ENCODE measurements around the gene FANCD2OS. TPM values are rescaled to one million over a fixed set of nuclear protein-coding genes. Genes with fewer than 3 reads are reported as not detected.
A peak's percentile ranks its signal among the peaks of the same experiment; 100 is the strongest.
"Not testable (repeated sequence)": the region's sequence is repeated elsewhere in the genome, so short reads cannot be mapped to it uniquely, and the experiment has no call there.

Gene FANCD2OS
- total and polyA plus RNA-seq, 9 donors: 0.16 to 1.1 TPM; not detected in 7

DNA sequence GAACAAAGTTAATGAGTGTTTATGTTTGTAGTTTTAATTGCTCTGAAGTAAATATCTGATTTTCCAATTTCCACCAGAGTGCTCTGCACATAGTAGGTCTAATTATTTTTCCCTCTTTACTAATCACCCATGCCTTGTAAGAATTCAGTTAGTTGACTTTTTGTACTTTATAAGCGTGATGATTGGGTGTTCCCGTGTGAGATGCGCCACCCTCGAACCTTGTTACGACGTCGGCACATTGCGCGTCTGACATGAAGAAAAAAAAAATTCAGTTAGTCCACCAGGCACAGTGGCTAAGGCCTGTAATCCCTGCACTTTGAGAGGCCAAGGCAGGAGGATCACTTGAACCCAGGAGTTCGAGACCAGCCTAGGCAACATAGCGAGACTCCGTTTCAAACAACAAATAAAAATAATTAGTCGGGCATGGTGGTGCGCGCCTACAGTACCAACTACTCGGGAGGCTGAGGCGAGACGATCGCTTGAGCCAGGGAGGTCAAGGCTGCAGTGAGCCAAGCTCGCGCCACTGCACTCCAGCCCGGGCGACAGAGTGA, 33.0 kb upstream of the FANCD2OS start:
- peak; percentile 15 for DNase-seq
- Histone ChIP-seq H3K9me3 (replicated peaks; ENCODE audit: control insufficient read depth, low read depth, low read length) (no peaks in the 10 kb centered on the region), H3K27me3 (ENCODE audit: control insufficient read depth, insufficient read depth, low read length) (no peaks in the 10 kb centered on the region), H3K27ac (ENCODE audit: low read length) (peak overlapping the region; percentile 71), H3K4me1 (ENCODE audit: control insufficient read depth, insufficient read depth, low read length) (peaks cover 14% of the 10 kb centered on the region), H3K4me3 (ENCODE audit: low read length) (peak overlapping the region; percentile 82), H3K36me3 (ENCODE audit: control insufficient read depth, insufficient read depth, low read length) (peaks cover 9% of the 10 kb centered on the region)
- WGBS (ENCODE audit: insufficient coverage): 85% methylated on average over 14 of the region's 23 CpGs

DNA sequence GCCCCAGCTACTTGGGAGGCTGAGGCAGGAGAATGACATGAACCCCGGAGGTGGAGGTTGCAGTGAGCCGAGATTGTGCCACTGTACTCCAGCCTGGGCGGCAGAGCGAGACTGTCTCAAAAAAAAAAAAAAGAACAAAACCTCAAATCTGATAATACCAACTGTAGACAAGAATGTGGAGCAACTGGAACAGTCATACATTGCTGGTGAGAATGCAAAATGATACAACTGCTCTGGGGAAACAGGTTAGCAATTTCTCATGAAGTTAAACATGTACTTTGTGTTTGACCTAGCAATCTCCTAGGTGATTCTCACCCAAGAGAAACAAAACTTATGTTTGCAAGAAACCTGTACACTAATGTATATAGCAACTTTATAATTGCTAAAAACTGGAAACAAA, 29.1 kb upstream of the FANCD2OS start:
- no peaks in the 10 kb centered on the region for H3K9me3 ChIP-seq (replicated peaks; ENCODE audit: control insufficient read depth, low read depth, low read length)
- no peak overlapping the region for H3K27ac ChIP-seq (ENCODE audit: low read length)
- no peaks in the 10 kb centered on the region for H3K36me3 ChIP-seq (ENCODE audit: control insufficient read depth, insufficient read depth, low read length)
- no peaks in the 10 kb centered on the region for H3K27me3 ChIP-seq (ENCODE audit: control insufficient read depth, insufficient read depth, low read length)
- peaks cover 3% of the 10 kb centered on the region for H3K4me1 ChIP-seq (ENCODE audit: control insufficient read depth, insufficient read depth, low read length)
- no peak overlapping the region for H3K4me3 ChIP-seq (ENCODE audit: low read length)
- WGBS (ENCODE audit: insufficient coverage): 93% methylated on average over 2 of the region's 4 CpGs
- DNase-seq: no peak

DNA sequence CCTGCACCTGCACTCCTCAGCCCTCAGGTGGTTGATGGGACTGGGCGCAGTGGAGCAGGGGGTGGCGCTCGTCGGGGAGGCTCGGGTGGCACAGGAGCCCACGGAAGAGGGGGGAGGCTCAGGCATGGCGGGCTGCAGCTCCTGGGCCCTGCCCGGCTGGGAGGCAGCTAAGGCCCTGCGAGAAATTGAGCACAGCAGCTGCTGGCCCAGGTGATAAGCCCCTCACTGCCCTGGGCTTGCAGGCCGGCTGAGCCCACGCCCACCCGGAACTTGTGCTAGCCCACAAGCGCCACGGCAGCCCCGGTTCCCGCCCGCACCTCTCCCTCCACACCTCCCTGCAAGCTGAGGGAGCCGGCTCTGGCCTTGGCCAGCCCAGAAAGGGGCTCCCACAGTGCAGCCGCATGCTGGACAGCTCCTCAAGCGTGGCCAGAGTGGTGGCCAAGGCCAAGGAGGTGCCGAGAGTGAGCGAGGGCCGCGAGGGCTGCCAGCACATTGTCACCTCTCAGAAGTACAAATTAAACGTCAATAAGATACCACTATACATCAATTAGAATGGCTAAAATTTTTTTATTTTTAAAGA, 28.5 kb upstream of the FANCD2OS start:
- 91% methylated on average over 16 of the region's 25 CpGs for WGBS (ENCODE audit: insufficient coverage)
- peaks cover 3% of the 10 kb centered on the region for H3K4me1 ChIP-seq (ENCODE audit: control insufficient read depth, insufficient read depth, low read length)
- no peaks in the 10 kb centered on the region for H3K9me3 ChIP-seq (replicated peaks; ENCODE audit: control insufficient read depth, low read depth, low read length)
- H3K27me3 ChIP-seq (ENCODE audit: control insufficient read depth, insufficient read depth, low read length): no peaks in the 10 kb centered on the region
- H3K27ac ChIP-seq (ENCODE audit: low read length): no peak overlapping the region
- no peak for DNase-seq
- no peak overlapping the region for H3K4me3 ChIP-seq (ENCODE audit: low read length)
- no peaks in the 10 kb centered on the region for H3K36me3 ChIP-seq (ENCODE audit: control insufficient read depth, insufficient read depth, low read length)

- WGBS (ENCODE audit: insufficient coverage): 85% methylated on average over 6 of the region's 9 CpGs
- not testable (repeated sequence) for H3K27ac ChIP-seq (ENCODE audit: low read length); H3K4me1 ChIP-seq (ENCODE audit: control insufficient read depth, insufficient read depth, low read length); H3K9me3 ChIP-seq (replicated peaks; ENCODE audit: control insufficient read depth, low read depth, low read length); H3K27me3 ChIP-seq (ENCODE audit: control insufficient read depth, insufficient read depth, low read length); DNase-seq; H3K4me3 ChIP-seq (ENCODE audit: low read length); H3K36me3 ChIP-seq (ENCODE audit: control insufficient read depth, insufficient read depth, low read length)
Observed at GRCh38 chr3:10135872-10136271, 27.8 kb upstream of the FANCD2OS start.

DNA sequence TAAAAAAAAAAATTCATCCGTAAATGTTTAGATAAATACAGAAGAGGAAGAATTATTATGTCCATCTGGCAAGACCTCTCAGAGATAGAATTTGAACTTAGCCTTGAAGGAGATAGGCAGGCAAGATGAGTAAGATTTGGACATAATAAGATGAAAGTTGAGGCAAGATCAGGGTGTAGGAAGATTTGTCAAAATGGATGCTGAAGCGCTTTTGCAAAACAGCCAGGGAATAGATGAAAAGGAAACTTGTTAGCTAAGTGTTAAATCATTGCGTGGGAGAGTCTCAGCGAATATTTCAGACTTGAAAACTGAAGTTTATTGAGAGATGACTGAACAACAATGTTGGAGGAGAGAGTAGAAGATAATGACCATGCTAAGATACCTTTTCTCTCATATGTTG, 14.7 kb upstream of the FANCD2OS start:
- WGBS (ENCODE audit: insufficient coverage): 83% methylated on average over 1 of the region's 4 CpGs

GRCh38 chr3:10121064-10121463, 13.0 kb upstream of the FANCD2OS start:
- no peak for DNase-seq
- WGBS (ENCODE audit: insufficient coverage): 75% methylated on average over 2 of the region's 2 CpGs
- no peak overlapping the region for H3K27ac ChIP-seq (ENCODE audit: low read length)
- peaks cover 9% of the 10 kb centered on the region for H3K4me1 ChIP-seq (ENCODE audit: control insufficient read depth, insufficient read depth, low read length)
- H3K27me3 ChIP-seq (ENCODE audit: control insufficient read depth, insufficient read depth, low read length): no peaks in the 10 kb centered on the region
- peaks cover 29% of the 10 kb centered on the region for H3K36me3 ChIP-seq (ENCODE audit: control insufficient read depth, insufficient read depth, low read length)
- H3K4me3 ChIP-seq (ENCODE audit: low read length): no peak overlapping the region
- H3K9me3 ChIP-seq (replicated peaks; ENCODE audit: control insufficient read depth, low read depth, low read length): no peaks in the 10 kb centered on the region

More for the DNA sequence above, 14.7 kb upstream of the FANCD2OS start:
- Histone ChIP-seq H3K27ac (ENCODE audit: low read length) (no peak overlapping the region), H3K9me3 (replicated peaks; ENCODE audit: control insufficient read depth, low read depth, low read length) (no peaks in the 10 kb centered on the region), H3K4me3 (ENCODE audit: low read length) (no peak overlapping the region), H3K27me3 (ENCODE audit: control insufficient read depth, insufficient read depth, low read length) (no peaks in the 10 kb centered on the region), H3K36me3 (ENCODE audit: control insufficient read depth, insufficient read depth, low read length) (peaks cover 44% of the 10 kb centered on the region), H3K4me1 (ENCODE audit: control insufficient read depth, insufficient read depth, low read length) (no peaks in the 10 kb centered on the region)
- no peak for DNase-seq

DNA sequence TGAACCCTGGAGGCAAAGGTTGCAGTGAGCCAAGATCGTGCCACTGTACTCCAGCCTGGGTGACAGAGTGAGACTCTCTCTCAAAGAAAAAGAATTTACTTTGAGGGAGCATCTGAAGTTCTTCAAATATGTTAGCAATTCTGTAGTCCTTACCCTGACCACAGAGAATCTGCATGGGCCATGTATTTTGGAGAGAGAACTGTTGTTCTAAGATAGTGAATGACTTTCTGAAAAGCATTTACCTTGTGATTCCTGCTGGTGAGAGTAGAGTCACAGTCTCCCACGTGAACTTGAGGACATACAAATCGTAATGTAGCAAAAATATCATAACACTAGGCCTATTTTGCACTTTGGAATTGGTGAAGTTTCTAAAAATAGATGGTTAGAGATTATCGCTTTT, 11.3 kb upstream of the FANCD2OS start:
- Histone ChIP-seq H3K4me3 (ENCODE audit: low read length) (no peak overlapping the region), H3K27ac (ENCODE audit: low read length) (no peak overlapping the region), H3K27me3 (ENCODE audit: control insufficient read depth, insufficient read depth, low read length) (no peaks in the 10 kb centered on the region), H3K36me3 (ENCODE audit: control insufficient read depth, insufficient read depth, low read length) (peaks cover 15% of the 10 kb centered on the region), H3K9me3 (replicated peaks; ENCODE audit: control insufficient read depth, low read depth, low read length) (no peaks in the 10 kb centered on the region), H3K4me1 (ENCODE audit: control insufficient read depth, insufficient read depth, low read length) (peaks cover 9% of the 10 kb centered on the region)
- WGBS (ENCODE audit: insufficient coverage): no CpG with 5 or more reads among the region's 4 CpGs
- DNase-seq: no peak

DNA sequence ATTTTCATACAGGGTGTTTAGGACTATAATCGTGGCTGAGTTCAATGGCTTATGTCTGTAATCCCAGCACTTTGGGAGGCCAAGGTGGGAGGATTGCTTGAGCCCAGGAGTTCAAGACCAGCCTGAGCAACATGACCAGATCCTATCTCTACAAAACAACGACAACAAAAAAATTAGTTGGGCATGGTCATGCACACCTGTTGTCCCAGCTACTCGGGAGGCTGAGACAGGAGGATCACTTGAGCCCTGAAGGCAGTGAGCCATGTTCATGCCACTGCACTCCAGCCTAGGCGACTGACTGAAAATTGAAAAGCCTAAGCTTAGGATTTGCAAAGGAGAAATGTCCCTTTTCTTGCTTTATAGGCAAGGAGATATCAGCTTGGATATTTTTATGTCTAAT, 8.9 kb upstream of the FANCD2OS start:
- no peak overlapping the region for H3K4me3 ChIP-seq (ENCODE audit: low read length)
- H3K4me1 ChIP-seq (ENCODE audit: control insufficient read depth, insufficient read depth, low read length): peaks cover 9% of the 10 kb centered on the region
- H3K36me3 ChIP-seq (ENCODE audit: control insufficient read depth, insufficient read depth, low read length): peaks cover 13% of the 10 kb centered on the region
- no peak for DNase-seq
- no peaks in the 10 kb centered on the region for H3K27me3 ChIP-seq (ENCODE audit: control insufficient read depth, insufficient read depth, low read length)
- 89% methylated on average over 1 of the region's 4 CpGs for WGBS (ENCODE audit: insufficient coverage)
- no peaks in the 10 kb centered on the region for H3K9me3 ChIP-seq (replicated peaks; ENCODE audit: control insufficient read depth, low read depth, low read length)
- H3K27ac ChIP-seq (ENCODE audit: low read length): no peak overlapping the region

- H3K36me3 ChIP-seq (ENCODE audit: control insufficient read depth, insufficient read depth, low read length): peaks cover 13% of the 10 kb centered on the region
- no peak for DNase-seq
- peaks cover 9% of the 10 kb centered on the region for H3K4me1 ChIP-seq (ENCODE audit: control insufficient read depth, insufficient read depth, low read length)
- peak overlapping the region; percentile 95 for H3K4me3 ChIP-seq (ENCODE audit: low read length)
- no peaks in the 10 kb centered on the region for H3K27me3 ChIP-seq (ENCODE audit: control insufficient read depth, insufficient read depth, low read length)
- H3K9me3 ChIP-seq (replicated peaks; ENCODE audit: control insufficient read depth, low read depth, low read length): no peaks in the 10 kb centered on the region
- WGBS (ENCODE audit: insufficient coverage): 0% methylated on average over 3 of the region's 10 CpGs
- H3K27ac ChIP-seq (ENCODE audit: low read length): peak overlapping the region; percentile 62
Observed at GRCh38 chr3:10116138-10116460, 8.0 kb upstream of the FANCD2OS start.

- H3K27ac ChIP-seq (ENCODE audit: low read length): peak within 1 kb of the TSS; percentile 77
- H3K4me1 ChIP-seq (ENCODE audit: control insufficient read depth, insufficient read depth, low read length): peaks cover 9% of the 10 kb centered on the region
- peak within 1 kb of the TSS; percentile 95 for H3K4me3 ChIP-seq (ENCODE audit: low read length)
- H3K9me3 ChIP-seq (replicated peaks; ENCODE audit: control insufficient read depth, low read depth, low read length): no peaks in the 10 kb centered on the region
- 0% methylated on average over 41 of the region's 54 CpGs for WGBS (ENCODE audit: insufficient coverage)
- peaks cover 10% of the 10 kb centered on the region for H3K36me3 ChIP-seq (ENCODE audit: control insufficient read depth, insufficient read depth, low read length)
- no peaks in the 10 kb centered on the region for H3K27me3 ChIP-seq (ENCODE audit: control insufficient read depth, insufficient read depth, low read length)
- DNase-seq: peak; percentile 98
Observed at GRCh38 chr3:10115326-10116137, 7.5 kb upstream of the FANCD2OS start, which contains the start of gene BRK1. TSS of gene BRK1 (plus strand) at chr3:10115675. CDS start at chr3:10115702, 27 bp downstream.

Data from muscle of leg (tissue), 11 donors.